Activated naive CD8-positive, alpha-beta T cell (primary cell): ENCODE results near the gene RCAN3.

Source experiments
- H3K27ac Mint-ChIP-seq: one replicate; pipeline ENCODE4 v1.8.0; 2021; ENCODE audit warnings: mixed read lengths
- H3K27me3 Mint-ChIP-seq: one replicate; pipeline ENCODE4 v1.8.0; 2021; ENCODE audit warnings: mixed read lengths
- H3K36me3 Mint-ChIP-seq: one replicate; pipeline ENCODE4 v1.8.0; 2021; ENCODE audit warnings: mixed read lengths
- H3K4me1 Mint-ChIP-seq: one replicate; pipeline ENCODE4 v1.8.0; 2021; ENCODE audit warnings: low read depth, mixed read lengths
- H3K4me3 Mint-ChIP-seq: one replicate; pipeline ENCODE4 v1.8.0; 2021; ENCODE audit warnings: mild to moderate bottlenecking, mixed read lengths
- H3K9me3 Mint-ChIP-seq: one replicate; pipeline ENCODE4 v1.8.0; 2021; ENCODE audit warnings: low read depth, mixed read lengths

Gene RCAN3

GRCh38 chr1:24558902-24559791 lies 56.5 kb downstream of the RCAN3 start:
- no peaks in the 10 kb centered on the region for H3K27me3 Mint-ChIP-seq

DNA sequence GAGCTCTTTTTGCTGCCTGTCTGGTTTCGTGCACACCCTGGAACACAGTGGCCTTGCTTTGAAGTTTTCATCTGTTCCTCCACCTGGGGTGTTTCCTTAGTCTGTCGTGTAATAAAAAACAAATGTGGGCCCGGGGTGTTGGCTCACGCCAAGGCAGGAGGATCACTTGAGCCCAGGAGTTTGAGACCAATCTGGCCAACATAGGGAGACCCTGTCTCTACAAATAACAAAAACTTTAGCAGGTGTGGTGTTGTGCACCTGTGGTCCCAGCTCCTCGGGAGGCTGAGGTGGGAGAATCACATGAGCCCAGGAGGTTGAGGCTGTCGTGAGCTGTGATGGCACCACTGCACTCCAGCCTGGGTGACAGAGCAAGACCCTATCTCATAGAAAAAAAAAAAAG lies 57.7 kb downstream of the RCAN3 start:
- no peak overlapping the region for H3K27ac Mint-ChIP-seq
- H3K4me3 Mint-ChIP-seq: no peak overlapping the region
- H3K9me3 Mint-ChIP-seq: no peaks in the 10 kb centered on the region
- H3K4me1 Mint-ChIP-seq: peaks cover 20% of the 10 kb centered on the region
- H3K27me3 Mint-ChIP-seq: no peaks in the 10 kb centered on the region
- no peaks in the 10 kb centered on the region for H3K36me3 Mint-ChIP-seq

More at GRCh38 chr1:24558902-24559791, 56.5 kb downstream of the RCAN3 start:
- Mint-ChIP-seq H3K27ac (no peak overlapping the region), H3K36me3 (no peaks in the 10 kb centered on the region), H3K4me3 (no peak overlapping the region), H3K4me1 (peaks cover 22% of the 10 kb centered on the region), H3K9me3 (no peaks in the 10 kb centered on the region)

DNA sequence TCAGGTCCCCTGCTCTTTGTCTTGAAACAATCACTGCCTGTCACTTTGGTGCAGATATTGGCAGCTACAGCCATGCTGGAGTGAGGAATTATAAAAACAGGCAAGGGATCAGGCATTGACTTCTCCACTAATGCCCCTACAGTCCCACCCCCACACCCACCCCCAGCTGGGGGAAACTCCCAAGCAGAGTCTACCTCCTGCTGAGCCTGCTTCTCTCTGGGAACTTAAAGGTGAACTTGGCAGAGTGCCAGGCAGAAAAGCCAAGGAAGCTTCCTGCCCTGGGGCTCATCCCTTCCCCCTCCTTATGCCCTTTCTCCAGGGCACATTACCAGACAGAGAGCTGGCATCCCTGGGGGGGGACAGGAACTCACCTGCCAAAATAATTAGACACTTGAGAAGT lies 60.0 kb downstream of the RCAN3 start:
- Mint-ChIP-seq H3K4me3 (no peak overlapping the region), H3K9me3 (no peaks in the 10 kb centered on the region), H3K36me3 (no peaks in the 10 kb centered on the region), H3K4me1 (peaks cover 10% of the 10 kb centered on the region), H3K27ac (no peak overlapping the region), H3K27me3 (no peaks in the 10 kb centered on the region)

GRCh38 chr1:24564695-24565094 lies 62.1 kb downstream of the RCAN3 start:
- Mint-ChIP-seq H3K9me3 (no peaks in the 10 kb centered on the region), H3K4me1 (peaks cover 10% of the 10 kb centered on the region), H3K27ac (no peak overlapping the region), H3K4me3 (no peak overlapping the region), H3K27me3 (no peaks in the 10 kb centered on the region), H3K36me3 (no peaks in the 10 kb centered on the region)

DNA sequence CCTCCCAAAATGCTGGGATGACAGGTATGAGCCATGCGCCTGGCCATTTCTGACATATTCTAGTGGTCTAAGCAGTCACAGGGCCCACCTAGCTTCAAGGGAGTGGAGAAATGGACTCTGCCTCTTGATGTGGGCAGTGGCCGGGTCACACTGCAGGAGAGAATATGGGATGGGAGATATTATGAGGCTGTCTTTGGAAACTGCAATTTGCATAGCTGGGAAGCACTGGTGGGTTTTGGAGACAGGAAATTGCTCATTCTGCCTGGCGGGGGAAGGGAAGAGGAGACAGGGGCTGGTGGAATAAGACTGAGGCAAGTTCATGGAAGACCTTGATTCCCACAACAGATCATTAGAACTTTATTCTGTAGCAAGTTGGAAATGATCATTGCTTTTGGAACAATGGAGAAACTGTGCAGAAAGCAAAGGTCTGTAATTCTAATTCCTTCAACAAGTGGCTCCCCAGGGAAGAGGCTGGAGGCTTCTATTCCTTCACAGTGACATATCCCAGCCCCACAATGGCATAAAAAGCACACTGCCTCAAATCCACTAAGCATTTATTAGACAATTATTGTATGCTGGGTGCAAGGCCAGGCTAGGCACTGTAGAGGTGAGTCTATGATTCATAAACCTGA lies 63.7 kb downstream of the RCAN3 start:
- Mint-ChIP-seq H3K27me3 (no peaks in the 10 kb centered on the region), H3K4me3 (no peak overlapping the region), H3K36me3 (no peaks in the 10 kb centered on the region), H3K4me1 (peaks cover 10% of the 10 kb centered on the region), H3K27ac (no peak overlapping the region), H3K9me3 (no peaks in the 10 kb centered on the region)

DNA sequence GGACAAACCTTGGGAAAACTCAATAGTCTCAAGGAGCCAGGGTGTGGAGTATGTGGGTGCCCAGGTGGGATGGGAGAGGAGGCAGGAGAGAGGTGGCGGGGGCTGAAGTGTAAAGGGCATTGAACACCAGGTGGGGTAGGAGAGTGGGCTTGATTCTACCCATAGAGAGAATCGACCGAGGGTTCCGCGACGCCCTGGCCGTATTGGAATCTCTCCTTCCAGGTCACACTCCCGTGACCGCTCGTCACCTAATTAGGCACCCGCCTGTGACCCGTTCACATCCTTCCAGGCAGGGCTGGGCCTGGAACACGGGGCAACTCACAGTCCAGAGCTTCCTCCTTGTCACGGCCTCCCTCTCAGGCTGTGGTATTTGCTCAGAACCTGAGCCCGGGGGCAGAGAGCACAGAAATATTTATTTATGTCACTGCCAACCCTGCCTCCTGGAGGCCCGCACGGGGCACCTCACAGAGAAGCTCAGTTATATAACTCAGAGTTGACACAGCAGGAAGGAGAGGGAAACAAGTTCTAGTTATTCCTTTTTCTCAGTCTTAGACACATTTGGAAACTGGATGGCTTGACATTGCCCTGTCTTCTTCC lies 65.3 kb downstream of the RCAN3 start:
- H3K9me3 Mint-ChIP-seq: no peaks in the 10 kb centered on the region
- no peak overlapping the region for H3K4me3 Mint-ChIP-seq
- H3K27ac Mint-ChIP-seq: no peak overlapping the region
- peaks cover 9% of the 10 kb centered on the region for H3K4me1 Mint-ChIP-seq
- no peaks in the 10 kb centered on the region for H3K36me3 Mint-ChIP-seq
- no peaks in the 10 kb centered on the region for H3K27me3 Mint-ChIP-seq

DNA sequence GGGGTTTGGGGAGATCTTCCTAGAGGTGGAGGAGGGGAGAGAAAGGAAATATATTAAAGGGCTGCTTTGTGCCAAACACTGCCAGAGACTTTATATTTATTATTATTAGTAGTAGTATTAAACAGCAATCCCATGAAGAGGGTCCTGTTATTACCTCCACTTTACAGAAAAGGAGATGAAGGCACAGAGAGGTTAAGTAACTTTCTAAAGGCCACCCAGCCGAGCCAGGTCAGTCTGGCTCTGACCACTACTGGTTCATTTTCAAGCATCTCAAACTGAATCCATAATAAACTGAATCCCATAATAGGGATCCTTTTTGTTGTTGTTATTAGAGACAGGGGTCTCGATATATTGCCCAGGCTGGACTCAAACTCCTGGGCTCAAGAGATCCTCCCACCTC lies 65.8 kb downstream of the RCAN3 start:
- Mint-ChIP-seq H3K36me3 (no peaks in the 10 kb centered on the region), H3K4me3 (no peak overlapping the region), H3K9me3 (no peaks in the 10 kb centered on the region), H3K27ac (no peak overlapping the region), H3K27me3 (no peaks in the 10 kb centered on the region), H3K4me1 (peaks cover 11% of the 10 kb centered on the region)

- Mint-ChIP-seq H3K4me3 (no peak overlapping the region), H3K9me3 (no peaks in the 10 kb centered on the region), H3K4me1 (peaks cover 11% of the 10 kb centered on the region), H3K27ac (no peak overlapping the region), H3K27me3 (no peaks in the 10 kb centered on the region), H3K36me3 (no peaks in the 10 kb centered on the region)
Measured at GRCh38 chr1:24570265-24571125, 67.9 kb downstream of the RCAN3 start.

DNA sequence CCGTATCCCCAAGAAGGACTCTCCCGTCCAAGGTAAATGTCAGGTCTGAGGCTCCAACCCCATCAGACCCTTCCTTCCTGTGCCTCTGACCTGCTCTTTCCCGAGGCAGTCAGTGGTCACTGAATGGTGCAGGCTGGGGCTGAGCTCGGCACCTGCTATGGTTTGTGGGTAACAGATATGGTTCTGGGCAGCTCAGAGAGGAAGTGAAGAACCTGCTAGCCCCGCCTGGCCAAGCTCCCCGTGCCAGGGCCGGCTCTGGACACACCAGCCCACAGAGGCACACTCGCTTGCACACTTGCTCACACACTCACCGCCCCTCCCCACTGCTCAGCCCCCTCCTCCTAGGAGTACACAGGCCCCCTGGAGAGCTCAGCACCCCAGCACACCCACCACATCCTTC lies 69.7 kb downstream of the RCAN3 start:
- Mint-ChIP-seq H3K27ac (no peak overlapping the region), H3K4me1 (peaks cover 11% of the 10 kb centered on the region), H3K36me3 (no peaks in the 10 kb centered on the region), H3K9me3 (no peaks in the 10 kb centered on the region), H3K27me3 (no peaks in the 10 kb centered on the region), H3K4me3 (peak overlapping the region; percentile 59)

DNA sequence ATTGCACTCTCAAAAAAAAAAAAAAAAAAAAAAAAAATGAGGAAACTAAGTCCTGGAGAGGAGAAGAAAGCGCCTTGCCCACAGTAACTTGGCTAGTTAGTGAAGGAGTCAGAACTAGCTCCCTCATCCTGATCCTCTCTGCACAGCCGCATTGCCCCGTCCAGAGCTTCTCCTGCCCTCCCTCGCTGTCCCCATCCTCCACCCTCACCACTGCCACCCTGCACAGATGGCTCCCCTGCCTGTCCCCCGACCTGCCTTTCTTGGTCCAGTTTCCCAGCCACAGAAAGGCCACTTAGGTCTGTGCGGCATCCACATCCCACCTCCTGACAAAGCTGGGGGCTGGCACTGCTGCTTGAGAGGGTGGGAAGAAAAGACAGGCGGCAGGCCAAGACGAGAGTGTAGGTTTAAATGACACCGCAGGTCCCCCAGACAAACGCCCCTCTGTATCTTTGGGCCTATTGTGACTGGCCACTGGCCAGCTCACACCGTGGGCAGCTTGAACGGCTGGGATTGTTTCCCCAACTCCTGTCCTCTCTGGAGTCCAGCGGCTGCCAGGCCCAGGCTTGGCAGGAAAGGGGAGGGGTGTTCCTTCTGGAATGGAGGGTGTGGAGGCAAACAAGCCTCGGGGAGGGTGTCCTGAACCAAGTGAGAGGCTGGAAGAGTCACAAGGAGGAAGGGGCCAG lies 73.4 kb downstream of the RCAN3 start:
- H3K9me3 Mint-ChIP-seq: no peaks in the 10 kb centered on the region
- H3K27me3 Mint-ChIP-seq: no peaks in the 10 kb centered on the region
- peaks cover 9% of the 10 kb centered on the region for H3K4me1 Mint-ChIP-seq
- H3K27ac Mint-ChIP-seq: no peak overlapping the region
- H3K4me3 Mint-ChIP-seq: no peak overlapping the region
- H3K36me3 Mint-ChIP-seq: no peaks in the 10 kb centered on the region

- no peaks in the 10 kb centered on the region for H3K9me3 Mint-ChIP-seq
- no peak overlapping the region for H3K27ac Mint-ChIP-seq
- no peaks in the 10 kb centered on the region for H3K27me3 Mint-ChIP-seq
- no peak overlapping the region for H3K4me3 Mint-ChIP-seq
- H3K36me3 Mint-ChIP-seq: no peaks in the 10 kb centered on the region
- H3K4me1 Mint-ChIP-seq: no peaks in the 10 kb centered on the region
Measured at GRCh38 chr1:24578846-24579245, 76.2 kb downstream of the RCAN3 start.

DNA sequence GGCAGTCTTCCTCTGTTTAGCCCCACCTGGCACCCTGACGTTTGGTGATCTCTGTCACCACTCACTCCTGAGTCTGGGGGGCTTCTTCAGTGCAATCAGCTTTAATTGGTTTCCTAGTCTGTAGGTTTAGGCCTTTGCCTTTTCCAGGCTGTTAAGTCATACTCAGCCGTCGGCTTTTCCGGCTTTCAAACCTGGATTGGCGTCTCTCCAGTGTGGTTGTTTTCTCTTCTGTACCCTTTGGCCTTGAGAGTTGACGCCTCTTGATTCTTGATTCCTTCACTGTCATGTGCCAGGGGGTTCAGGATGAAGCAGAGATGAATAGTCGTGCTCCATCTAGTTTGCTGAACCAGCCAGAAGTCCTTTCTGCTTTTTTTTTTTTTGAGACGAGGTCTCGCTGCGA lies 78.1 kb downstream of the RCAN3 start:
- Mint-ChIP-seq H3K36me3 (no peaks in the 10 kb centered on the region), H3K9me3 (no peaks in the 10 kb centered on the region), H3K27ac (no peak overlapping the region)

GRCh38 chr1:24584171-24584647 lies 81.6 kb downstream of the RCAN3 start:
- no peak overlapping the region for H3K4me3 Mint-ChIP-seq

More for the DNA sequence above, 78.1 kb downstream of the RCAN3 start:
- Mint-ChIP-seq H3K4me1 (no peaks in the 10 kb centered on the region), H3K4me3 (no peak overlapping the region), H3K27me3 (no peaks in the 10 kb centered on the region)

GRCh38 chr1:24586119-24586518 lies 83.5 kb downstream of the RCAN3 start:
- peaks cover 8% of the 10 kb centered on the region for H3K4me1 Mint-ChIP-seq
- no peak overlapping the region for H3K27ac Mint-ChIP-seq
- H3K27me3 Mint-ChIP-seq: no peaks in the 10 kb centered on the region
- no peaks in the 10 kb centered on the region for H3K36me3 Mint-ChIP-seq
- H3K4me3 Mint-ChIP-seq: no peak overlapping the region
- H3K9me3 Mint-ChIP-seq: no peaks in the 10 kb centered on the region

More at GRCh38 chr1:24584171-24584647, 81.6 kb downstream of the RCAN3 start:
- no peaks in the 10 kb centered on the region for H3K36me3 Mint-ChIP-seq
- peaks cover 8% of the 10 kb centered on the region for H3K4me1 Mint-ChIP-seq
- H3K9me3 Mint-ChIP-seq: no peaks in the 10 kb centered on the region
- no peak overlapping the region for H3K27ac Mint-ChIP-seq
- no peaks in the 10 kb centered on the region for H3K27me3 Mint-ChIP-seq
